Stimulated activated CD4-positive, alpha-beta T cell treated with anti-CD3 and anti-CD28 coated beads, Interleukin-12 subunit alpha, Interleukin-12 subunit beta, amount 100 ng/mL, for 24 hours (primary cell): Measurements from ENCODE around the gene RALGPS1.
"Not testable (repeated sequence)": the region's sequence is repeated elsewhere in the genome, so short reads cannot be mapped to it uniquely, and the experiment has no call there.

ENCODE experiments used
- DNase-seq, 2 experiments: peaks; one replicate each; pipeline ENCODE4 v3.0.0-alpha.2; 2020; ENCODE audit warnings: low read depth in 2 of 2

RALGPS1 gene

DNA sequence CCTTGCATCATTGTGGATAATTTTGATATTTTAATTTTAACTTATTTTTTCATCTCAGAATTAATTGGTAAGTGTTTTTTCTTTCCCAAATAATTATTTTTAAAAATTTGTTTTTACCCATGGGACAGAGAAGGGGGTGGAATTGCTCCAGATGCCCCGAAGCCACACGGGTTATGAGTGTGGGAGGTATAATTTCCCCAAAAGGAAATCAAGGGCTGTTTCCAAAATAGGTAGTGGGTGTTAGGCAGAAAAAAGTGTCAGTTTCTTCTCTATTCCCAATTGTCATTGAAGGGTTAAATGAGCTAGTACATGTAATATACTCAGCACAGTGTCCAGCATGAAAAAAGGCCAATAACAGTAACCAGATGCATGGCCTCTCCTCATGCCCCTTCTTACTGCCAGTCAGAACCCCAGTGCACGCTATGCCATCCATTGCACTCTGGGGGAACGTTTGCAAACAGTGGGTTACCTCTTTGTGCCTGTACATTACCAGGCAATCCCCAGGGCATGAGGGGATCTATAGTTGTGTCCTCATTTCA lies 244.3 kb downstream of the RALGPS1 start:
- DNase-seq = no peak

DNA sequence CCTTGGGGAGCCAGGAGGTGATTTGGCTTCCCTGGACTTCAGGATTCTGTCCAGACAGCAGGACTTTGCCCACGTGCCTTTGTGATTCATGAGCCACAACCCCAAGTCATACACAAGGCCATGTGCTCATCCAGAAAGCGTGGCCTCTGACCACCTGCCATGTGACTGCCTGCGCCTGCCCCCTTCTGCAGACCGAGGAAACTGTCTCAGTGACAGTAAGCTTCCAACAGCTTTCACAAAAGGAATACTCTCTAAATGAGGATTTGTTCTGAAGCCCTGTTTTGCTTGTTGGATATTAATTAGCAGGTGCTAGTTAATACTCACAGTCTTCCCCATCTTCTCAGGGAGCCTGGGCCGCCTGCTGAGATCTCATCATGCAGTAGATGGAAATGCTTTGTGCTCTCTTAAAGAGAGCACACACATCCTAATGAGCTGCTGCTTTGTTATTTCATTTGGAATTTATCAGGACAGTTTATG lies 244.8 kb downstream of the RALGPS1 start:
- no peak for DNase-seq

DNA sequence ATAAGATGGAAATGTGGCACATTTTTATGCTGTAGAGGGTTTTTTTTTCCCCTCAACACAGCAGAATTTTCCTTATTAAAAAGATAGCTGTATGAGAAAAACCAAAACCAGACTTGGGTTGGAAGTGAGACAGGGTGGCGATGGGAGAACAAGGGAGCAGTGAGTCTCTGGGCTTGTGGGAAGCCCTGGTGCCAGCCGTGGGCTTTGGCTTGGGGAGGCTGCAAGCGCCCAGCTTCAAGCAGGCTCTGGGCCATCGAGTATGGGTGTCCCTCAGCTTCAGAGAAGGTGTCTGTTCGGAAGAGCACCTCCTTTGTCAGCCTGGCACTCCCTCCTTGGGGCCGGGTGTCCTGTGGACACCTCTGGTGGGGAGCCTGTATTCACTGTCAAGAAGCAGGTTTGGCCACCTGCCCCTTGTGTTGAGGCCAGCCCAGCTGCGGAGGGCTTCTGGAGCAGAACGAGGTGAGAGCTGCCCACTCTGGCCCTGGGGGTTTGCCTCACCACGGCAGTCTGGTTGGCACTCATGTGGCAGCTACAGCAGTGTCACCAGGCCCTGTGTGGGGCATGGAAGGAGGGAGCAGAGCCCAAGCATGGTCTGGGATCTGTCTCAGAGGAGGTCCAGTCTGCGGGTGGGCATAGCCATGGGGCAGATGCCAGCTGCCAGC lies 245.5 kb downstream of the RALGPS1 start:
- no peak for DNase-seq

DNA sequence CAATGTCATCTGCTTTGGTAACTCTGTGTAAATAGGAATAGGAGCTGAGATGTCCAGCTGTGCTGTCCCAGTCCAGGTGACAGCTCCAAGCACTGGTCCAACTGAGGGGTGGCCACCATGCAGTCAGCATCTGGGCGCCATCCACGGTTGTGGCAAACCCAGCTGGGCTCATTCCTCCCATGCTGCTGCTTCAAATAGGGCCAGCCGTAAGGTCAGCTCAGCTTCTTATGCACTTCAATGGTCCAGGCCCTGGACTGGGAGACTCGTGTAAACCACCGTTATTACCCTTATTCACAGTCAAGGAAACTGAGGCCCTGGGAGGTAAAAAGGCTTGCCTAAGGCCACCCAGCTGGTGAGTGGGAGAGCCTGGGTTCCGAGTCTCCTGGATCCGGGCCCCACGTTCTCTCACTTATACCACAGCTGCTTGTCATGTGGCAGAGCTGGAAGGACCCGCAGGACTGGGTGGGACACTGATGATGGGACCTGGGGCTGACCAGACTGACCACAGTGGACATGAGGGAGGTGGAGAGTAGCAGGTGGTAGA lies 246.6 kb downstream of the RALGPS1 start:
- no peak for DNase-seq

GRCh38 chr9:127162046-127162863 lies 247.7 kb downstream of the RALGPS1 start:
- DNase-seq = no peak

GRCh38 chr9:127162864-127163365 lies 248.3 kb downstream of the RALGPS1 start:
- no peak for DNase-seq

GRCh38 chr9:127163409-127163808 lies 248.8 kb downstream of the RALGPS1 start:
- DNase-seq = no peak

DNA sequence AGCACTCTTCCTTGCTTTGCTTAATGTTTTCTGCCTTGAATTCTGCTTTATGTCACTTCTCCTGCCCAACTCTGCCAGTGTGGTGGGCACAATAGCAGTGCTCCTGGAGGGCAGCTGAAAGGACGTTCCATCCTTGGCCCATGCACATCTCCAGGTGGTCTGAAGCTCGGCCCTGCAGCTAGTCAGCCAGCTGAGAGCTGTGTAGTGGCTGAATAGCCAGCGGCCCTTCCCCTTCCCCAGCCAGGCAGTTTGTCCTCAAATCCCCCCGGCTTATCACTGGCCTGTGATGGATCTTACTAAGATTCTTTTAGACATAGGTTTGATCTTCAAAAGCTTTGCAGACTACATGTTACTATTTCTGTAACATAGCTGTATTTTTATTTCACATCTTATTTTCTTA lies 250.5 kb downstream of the RALGPS1 start:
- DNase-seq = no peak

- DNase-seq = no peak
Observed at GRCh38 chr9:127166111-127166510, 251.5 kb downstream of the RALGPS1 start.

DNA sequence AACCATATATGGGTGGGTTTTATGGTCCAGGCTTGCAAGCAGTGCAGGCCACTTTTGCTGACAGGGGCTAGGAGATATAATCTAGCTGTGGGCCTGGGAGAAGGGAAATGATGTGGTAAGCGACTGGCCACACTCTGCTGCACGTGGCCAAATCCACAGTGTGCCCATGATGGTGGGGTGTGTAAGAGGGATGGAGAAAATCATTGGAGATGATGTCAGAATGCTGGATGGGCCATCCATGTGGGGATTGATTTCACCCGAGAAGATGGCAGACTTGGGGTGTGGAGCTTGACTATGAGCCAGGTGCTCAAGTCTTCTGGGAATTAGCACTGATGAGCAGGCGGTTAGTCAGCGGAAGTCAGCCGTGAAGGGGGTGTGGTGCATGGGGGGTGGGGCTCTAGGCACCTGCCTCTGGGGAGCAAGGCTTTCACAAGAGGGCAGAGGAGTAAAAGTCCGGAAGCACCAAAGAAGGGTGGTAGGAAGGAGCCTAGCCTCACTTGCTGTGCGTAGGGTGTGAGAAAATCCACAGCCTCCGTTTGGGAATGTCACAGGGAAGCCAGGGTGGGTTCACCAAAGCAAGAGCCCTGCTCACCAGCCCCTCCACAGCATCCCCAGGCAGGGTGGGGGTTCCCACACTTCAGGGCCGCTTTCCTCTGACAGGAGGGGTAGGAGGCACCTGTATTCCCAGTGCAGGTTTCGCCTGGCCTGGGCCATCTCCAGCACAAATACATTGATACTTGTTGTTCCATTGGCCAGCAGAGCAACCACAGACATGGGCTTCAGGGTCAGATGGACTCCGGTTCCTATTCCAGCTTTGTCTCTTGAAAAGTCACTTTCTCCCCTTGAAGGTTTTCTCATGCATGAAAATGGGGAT lies 252.3 kb downstream of the RALGPS1 start:
- no peak for DNase-seq

DNA sequence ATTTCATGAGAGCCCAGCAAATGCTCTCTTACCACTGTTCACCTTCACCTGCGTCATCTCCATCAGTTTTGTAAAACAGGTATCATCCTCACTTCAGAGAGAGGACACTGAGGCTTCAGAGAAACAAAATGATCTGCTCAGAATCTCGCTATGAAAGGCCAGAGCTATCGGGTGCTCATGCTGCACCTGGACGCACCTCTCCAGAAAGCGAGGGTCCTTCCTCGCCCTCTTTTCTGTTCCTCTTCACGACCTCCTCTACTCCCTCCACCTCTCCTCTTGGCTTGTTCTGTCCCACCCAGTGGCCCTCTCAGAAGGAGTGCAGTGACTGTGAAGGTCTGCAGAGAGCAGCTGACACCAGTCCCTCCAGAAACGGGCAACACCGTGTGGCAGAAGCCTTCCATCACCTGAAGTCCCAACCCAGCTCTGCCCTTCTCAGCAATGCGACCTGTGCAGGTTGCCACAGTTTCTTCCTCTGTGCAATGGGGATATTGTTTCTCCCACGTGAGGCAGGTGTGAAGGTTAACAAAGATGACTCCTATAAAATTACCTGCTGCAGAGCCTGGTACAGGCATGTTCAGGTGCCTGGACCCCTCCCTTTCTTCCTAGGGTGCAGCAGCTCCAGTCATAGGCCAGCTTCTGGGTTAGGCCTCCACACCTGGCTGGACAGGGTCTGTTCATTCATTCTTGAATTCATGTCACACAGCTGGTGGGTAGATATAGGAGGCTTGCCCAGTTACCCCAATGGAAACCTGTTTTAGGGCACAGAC lies 253.2 kb downstream of the RALGPS1 start:
- no peak for DNase-seq

DNA sequence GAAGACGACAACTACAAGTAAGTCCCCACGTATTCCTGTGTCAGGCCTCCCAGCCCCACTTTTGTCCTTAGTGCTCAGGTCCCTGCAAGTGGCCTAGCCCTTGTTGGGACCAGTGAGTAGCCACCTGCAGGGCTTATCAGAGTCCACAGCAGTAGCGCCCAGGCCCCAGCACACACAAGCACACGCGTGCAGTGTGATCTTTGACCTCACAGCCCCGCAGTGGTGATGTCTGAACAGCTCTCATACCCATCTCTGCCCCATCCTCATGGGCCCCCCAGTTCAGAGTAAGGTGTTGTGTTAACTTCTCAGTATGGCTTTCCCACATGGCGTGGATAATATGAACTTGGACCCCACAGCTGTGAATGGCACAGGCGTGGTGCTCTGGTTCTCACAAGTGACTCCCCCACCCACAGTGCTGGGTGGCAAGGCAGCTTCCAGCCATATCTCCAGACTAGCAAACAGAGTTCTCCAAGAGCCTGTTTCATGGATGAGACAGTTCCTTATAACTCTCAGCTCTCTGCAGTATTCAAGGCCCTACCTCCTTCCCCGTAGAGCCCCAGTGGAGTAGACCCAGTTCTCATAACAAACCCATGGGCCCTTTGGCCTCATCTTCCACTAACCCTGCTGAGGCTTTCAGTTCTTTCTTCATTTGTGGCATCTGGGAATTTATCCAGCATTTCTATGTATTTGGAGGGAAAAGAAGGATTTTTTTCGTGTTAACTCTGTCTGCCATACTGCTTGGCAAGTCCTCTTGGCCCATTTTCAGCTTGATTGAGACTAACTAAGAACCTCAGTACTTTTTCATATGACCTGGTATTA lies 254.4 kb downstream of the RALGPS1 start:
- no peak for DNase-seq

DNA sequence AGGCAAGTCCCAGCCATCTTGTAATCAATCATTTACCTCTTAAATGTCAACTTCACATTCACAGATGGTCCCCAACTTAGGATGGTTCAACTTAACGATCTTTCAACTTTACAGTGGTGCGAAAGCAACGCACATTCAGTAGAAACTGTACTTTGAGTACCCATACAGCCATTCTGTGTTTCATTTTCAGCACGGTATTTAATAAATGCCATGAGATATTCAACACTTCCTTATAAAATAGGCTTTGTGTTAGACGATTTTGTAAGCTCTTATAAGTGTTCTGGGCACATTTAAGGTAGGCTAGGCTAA lies 254.9 kb downstream of the RALGPS1 start:
- DNase-seq = no peak

- DNase-seq = no peak
Observed at GRCh38 chr9:127170103-127170502, 255.5 kb downstream of the RALGPS1 start.

DNA sequence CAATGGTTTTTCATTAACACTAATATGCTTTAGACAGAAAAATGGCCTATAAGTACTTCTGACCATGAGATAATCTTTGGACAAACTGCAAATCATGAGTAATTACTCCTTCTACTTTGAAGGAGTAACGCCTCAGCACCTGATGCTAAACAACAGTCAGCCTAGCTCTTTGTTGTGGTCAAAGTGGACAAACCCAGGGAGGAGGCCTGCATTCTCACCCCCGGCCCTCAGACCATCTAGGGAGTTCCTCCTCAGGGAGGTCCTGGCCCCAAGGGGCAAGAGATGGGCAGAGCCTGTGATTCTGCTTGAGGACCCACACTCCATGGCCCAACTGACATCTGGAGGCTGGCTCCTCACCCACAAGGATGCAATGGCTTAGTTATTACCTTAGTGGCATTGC lies 256.1 kb downstream of the RALGPS1 start:
- DNase-seq = no peak

DNA sequence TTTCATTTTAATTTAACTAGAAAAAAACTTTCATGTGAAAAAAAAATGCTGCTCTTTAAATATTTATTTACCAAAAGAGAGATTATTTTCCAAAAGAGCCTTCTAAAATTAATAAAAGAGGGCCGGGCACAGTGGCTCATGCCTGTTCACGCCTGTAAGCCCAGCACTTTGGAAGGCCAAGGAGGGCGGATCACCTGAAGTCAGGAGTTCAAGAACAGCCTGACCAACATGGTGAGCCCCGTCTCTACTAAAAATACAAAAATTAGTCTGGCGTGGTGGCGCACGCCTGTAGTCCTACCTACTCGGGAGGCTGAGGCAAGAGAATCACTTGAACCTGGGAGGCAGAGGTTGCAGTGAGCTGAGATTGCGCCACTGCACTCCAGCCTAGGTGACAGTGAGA lies 256.8 kb downstream of the RALGPS1 start:
- DNase-seq = not testable (repeated sequence)

GRCh38 chr9:127172066-127172707 lies 257.6 kb downstream of the RALGPS1 start:
- no peak for DNase-seq

GRCh38 chr9:127173063-127173462 lies 258.5 kb downstream of the RALGPS1 start:
- DNase-seq = no peak
